Measurements from ENCODE around the gene NFIX. TPM values are rescaled to one million over a fixed set of nuclear protein-coding genes. Genes with fewer than 3 reads are reported as not detected.

NFIX gene
- total and polyA plus RNA-seq, 2 of the 13 experiments (the other 11 are each of a cell fraction or from before 2014, with no cell fraction given): 3.4 to 5.4 TPM

DNA sequence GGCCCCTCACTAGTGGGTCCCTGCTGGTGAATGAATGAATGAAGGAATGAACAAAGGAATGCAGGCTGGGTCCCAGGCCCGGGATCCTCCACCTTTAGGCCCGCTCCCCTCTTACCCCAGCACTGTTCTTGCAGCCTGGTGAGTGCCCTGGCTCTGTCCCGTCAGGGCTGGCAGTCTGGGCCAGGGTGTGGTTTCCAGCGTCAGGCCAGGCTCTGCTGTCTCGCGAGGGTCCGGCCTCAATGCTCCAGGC lies 107.1 kb downstream of the NFIX start (continued):
- TF ChIP-seq ZNF670 (CRISPR knock-in tag; IDR thresholded peaks at IDR 0.05; ENCODE audit: borderline replicate concordance) (peak; percentile 46; the same call in 1 of the 2 replicates), ZNF605 (CRISPR knock-in tag; IDR thresholded peaks at IDR 0.05) (0 out of 2 replicates have a peak, but pooled peaks have one; percentile 40), SNAPC2 (CRISPR knock-in tag; IDR thresholded peaks at IDR 0.05) (peak; percentile 60; the same call in 1 of the 2 replicates)
- TF ChIP-seq, protein P1, sequence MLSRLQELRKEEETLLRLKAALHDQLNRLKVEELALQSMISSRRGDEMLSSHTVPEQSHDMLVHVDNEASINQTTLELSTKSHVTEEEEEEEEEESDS (CRISPR knock-in tag; IDR thresholded peaks at IDR 0.05; ENCODE audit: borderline replicate concordance): 0 out of 2 replicates have a peak, but pooled peaks have one; percentile 33
- TF ChIP-seq, protein P2, sequence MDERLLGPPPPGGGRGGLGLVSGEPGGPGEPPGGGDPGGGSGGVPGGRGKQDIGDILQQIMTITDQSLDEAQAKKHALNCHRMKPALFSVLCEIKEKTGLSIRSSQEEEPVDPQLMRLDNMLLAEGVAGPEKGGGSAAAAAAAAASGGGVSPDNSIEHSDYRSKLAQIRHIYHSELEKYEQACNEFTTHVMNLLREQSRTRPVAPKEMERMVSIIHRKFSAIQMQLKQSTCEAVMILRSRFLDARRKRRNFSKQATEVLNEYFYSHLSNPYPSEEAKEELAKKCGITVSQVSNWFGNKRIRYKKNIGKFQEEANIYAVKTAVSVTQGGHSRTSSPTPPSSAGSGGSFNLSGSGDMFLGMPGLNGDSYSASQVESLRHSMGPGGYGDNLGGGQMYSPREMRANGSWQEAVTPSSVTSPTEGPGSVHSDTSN (CRISPR knock-in tag; IDR thresholded peaks at IDR 0.05): no peak

DNA sequence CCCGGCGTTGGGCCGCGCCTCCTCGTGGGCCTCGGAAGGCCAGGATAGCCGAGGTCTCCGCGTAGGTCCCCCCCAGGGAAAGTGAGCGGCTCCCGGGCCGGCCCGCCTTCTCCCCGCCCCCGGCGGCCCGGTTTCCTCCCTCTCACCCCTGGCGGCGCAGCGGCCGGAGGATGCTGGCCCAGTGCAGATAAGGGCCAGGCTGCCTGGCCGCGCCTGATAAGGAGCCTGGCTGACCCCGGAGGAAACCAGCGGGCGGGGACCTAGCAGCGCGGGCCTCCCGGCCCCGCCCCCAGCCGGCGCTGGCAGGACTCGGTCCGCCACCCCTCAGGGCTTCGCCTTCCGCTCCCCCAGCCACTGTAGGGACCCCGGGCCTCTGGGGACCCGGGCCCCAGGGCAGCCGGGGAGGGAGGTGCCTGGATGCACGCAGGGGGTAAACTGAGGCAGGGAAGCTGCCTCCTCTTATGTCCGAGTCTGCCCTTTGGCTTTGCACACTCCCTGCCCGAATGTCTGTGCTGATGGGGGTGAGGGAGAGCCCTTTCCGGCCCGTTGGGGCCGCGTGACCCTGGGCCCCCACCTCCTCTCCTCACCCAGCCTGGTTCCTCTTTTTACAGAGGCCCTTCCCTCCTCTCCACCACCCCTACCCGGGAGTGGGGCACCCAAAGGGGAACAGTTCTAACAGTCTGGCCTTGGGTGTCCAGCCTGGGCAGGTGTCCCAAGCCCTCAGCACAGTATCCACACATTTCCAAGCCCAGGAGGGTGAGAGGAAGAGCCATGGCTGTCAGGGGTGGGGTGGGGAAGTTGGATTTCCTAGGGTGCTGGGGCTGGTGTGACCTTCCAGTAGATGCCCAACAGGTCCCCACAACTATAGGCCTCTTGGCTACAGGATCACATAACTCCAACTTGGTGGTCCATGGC lies 107.6 kb downstream of the NFIX start, which contains the start of gene LYL1:
Gene LYL1 (minus strand): TSS at position 193 of the 915 bp plus-strand sequence. CDS start 1,687 bp downstream, outside the sequence.
- Histone ChIP-seq H3K27me3 (ENCODE audit: control insufficient read depth in 1 of 2, insufficient read depth in 2 of 2, low read length in 2 of 2) (no peaks in the 10 kb centered on the region), H3K27ac (ENCODE audit: extremely low read length, insufficient read depth, low read length) (peak within 1 kb of the TSS; percentile 70), H3K4me1 (ENCODE audit: insufficient read depth, low read length) (peaks cover 20% of the 10 kb centered on the region), H3K9ac (ENCODE audit: insufficient read depth, low read depth, low read length) (peak within 1 kb of the TSS; percentile 61), H2AFZ (ENCODE audit: low read length) (no peak within 1 kb of the TSS), H3K9me3 (ENCODE audit: low read length) (no peaks in the 10 kb centered on the region), H4K20me1 (ENCODE audit: insufficient read depth, low read length) (no peaks in the 10 kb centered on the region; the same call in 1 of the 2 replicates), H3K36me3 (replicated peaks in 1 of 2; ENCODE audit: control insufficient read depth in 1 of 2, insufficient read depth in 2 of 2, low read length in 2 of 2) (peaks cover 0 to 8% of the 10 kb centered on the region in 2 experiments; a peak in 2 of 5 replicates), H3K4me2 (ENCODE audit: low read depth, low read length) (peak within 1 kb of the TSS; percentile 91), H3K79me2 (ENCODE audit: insufficient read depth, low read length) (no peaks in the 10 kb centered on the region), H3K4me3 (replicated peaks in 1 of 3; ENCODE audit: insufficient read depth in 1 of 3, low read depth in 2 of 3, low read length in 3 of 3) (peak within 1 kb of the TSS; percentile 24 to 72 (median 53))
- DNase-seq (ENCODE audit: low spot score) (peak; percentile 45), FAIRE-seq (no peak), ATAC-seq (peak; percentile 71)
- BruUV-seq (replicated peaks): no TSS peak
- in situ Hi-C loops (cut with HindIII; ENCODE audit: extremely low pct_ligation_motif_present, low pct_unique_long_range_greater_than_20kb) (no loop called here), intact Hi-C loops (cut with micrococcal nuclease; ENCODE audit: unreplicated experiment) (no loop called here)
- CTCF ChIA-PET (ENCODE audit: low intra/inter-chr PET ratio, low total read pairs): no interaction called here
- POLR2A ChIA-PET: interaction anchor here (0.6 to 1.0 kb wide), 2 partner anchors 8 to 12 kb away, joined by 3 to 4 read pairs; no protein-coding TSS in a partner anchor
- 10% methylated on average over 5 of the region's 47 CpGs for WGBS (ENCODE audit: low lambda C conversion rate)
- TF ChIP-seq, protein P3, sequence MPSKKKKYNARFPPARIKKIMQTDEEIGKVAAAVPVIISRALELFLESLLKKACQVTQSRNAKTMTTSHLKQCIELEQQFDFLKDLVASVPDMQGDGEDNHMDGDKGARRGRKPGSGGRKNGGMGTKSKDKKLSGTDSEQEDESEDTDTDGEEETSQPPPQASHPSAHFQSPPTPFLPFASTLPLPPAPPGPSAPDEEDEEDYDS (CRISPR knock-in tag; IDR thresholded peaks at IDR 0.05): peak; percentile 23; the same call in 1 of the 2 replicates
- TF ChIP-seq ETV5 (CRISPR knock-in tag; IDR thresholded peaks at IDR 0.05; ENCODE audit: borderline replicate concordance) (0 out of 2 replicates have a peak, but pooled peaks have one; percentile 21), ZNF724P (CRISPR knock-in tag; IDR thresholded peaks at IDR 0.05; ENCODE audit: borderline replicate concordance) (0 out of 2 replicates have a peak, but pooled peaks have one; percentile 17), ZNF44 (CRISPR knock-in tag; IDR thresholded peaks at IDR 0.05) (no peak), ZNF570 (CRISPR knock-in tag; IDR thresholded peaks at IDR 0.05; ENCODE audit: borderline replicate concordance) (no peak), FOXC1 (CRISPR knock-in tag; IDR thresholded peaks at IDR 0.05; ENCODE audit: borderline replicate concordance) (0 out of 2 replicates have a peak, but pooled peaks have one; percentile 42), LCORL (IDR thresholded peaks at IDR 0.05) (no peak), LCORL (CRISPR knock-in tag; IDR thresholded peaks at IDR 0.05) (0 out of 2 replicates have a peak, but pooled peaks have one; percentile 34)
- TF ChIP-seq, protein P4, sequence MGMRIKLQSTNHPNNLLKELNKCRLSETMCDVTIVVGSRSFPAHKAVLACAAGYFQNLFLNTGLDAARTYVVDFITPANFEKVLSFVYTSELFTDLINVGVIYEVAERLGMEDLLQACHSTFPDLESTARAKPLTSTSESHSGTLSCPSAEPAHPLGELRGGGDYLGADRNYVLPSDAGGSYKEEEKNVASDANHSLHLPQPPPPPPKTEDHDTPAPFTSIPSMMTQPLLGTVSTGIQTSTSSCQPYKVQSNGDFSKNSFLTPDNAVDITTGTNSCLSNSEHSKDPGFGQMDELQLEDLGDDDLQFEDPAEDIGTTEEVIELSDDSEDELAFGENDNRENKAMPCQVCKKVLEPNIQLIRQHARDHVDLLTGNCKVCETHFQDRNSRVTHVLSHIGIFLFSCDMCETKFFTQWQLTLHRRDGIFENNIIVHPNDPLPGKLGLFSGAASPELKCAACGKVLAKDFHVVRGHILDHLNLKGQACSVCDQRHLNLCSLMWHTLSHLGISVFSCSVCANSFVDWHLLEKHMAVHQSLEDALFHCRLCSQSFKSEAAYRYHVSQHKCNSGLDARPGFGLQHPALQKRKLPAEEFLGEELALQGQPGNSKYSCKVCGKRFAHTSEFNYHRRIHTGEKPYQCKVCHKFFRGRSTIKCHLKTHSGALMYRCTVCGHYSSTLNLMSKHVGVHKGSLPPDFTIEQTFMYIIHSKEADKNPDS (CRISPR knock-in tag; IDR thresholded peaks at IDR 0.05): peak; percentile 52; the same call in 1 of the 2 replicates
- TF ChIP-seq, protein P5, sequence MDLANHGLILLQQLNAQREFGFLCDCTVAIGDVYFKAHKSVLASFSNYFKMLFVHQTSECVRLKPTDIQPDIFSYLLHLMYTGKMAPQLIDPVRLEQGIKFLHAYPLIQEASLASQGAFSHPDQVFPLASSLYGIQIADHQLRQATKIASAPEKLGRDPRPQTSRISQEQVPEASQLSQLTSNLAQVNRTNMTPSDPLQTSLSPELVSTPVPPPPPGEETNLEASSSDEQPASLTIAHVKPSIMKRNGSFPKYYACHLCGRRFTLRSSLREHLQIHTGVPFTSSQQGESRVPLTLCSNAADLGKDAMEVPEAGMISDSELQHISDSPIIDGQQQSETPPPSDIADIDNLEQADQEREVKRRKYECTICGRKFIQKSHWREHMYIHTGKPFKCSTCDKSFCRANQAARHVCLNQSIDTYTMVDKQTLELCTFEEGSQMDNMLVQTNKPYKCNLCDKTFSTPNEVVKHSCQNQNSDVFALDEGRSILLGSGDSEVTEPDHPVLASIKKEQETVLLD (CRISPR knock-in tag; IDR thresholded peaks at IDR 0.05; ENCODE audit: low read depth): 0 out of 2 replicates have a peak, but pooled peaks have one; percentile 46
